Duodenal mucosa (tissue), 2 donors: Measurements from ENCODE around the gene CEACAM21.

Source experiments
- H3K27ac ChIP-seq: one replicate; pipeline ENCODE4 v1.7.0; 2013; ENCODE audit warnings: low read depth, low read length
- H3K27me3 ChIP-seq, 2 donors: one replicate each; pipeline ENCODE4 v1.7.0; 2013; ENCODE audit warnings: low read length in 2 of 2, control low read depth in 1 of 2; ENCODE audit not compliant: insufficient read depth in 2 of 2, control insufficient read depth in 1 of 2
- H3K36me3 ChIP-seq, 2 donors: one replicate each; pipeline ENCODE4 v1.7.0; 2013; ENCODE audit warnings: low read length in 2 of 2, control low read depth in 1 of 2; ENCODE audit not compliant: insufficient read depth in 2 of 2, control insufficient read depth in 1 of 2
- H3K4me1 ChIP-seq, 2 donors: one replicate each; pipeline ENCODE4 v1.7.0; 2013; ENCODE audit warnings: low read length in 2 of 2, control low read depth in 1 of 2; ENCODE audit not compliant: insufficient read depth in 2 of 2, control insufficient read depth in 1 of 2
- H3K4me3 ChIP-seq, 2 donors: one replicate each; pipeline ENCODE4 v1.7.0; 2013; ENCODE audit warnings: low read length in 2 of 2, low read depth in 1 of 2
- H3K9ac ChIP-seq, 2 donors: one replicate each; pipeline ENCODE4 v1.7.0; 2013; ENCODE audit warnings: low read length in 2 of 2, low read depth in 1 of 2
- H3K9me3 ChIP-seq, 2 donors: one replicate each; pipeline ENCODE4 v1.7.0; 2013; ENCODE audit warnings: low read length in 2 of 2, control low read depth in 1 of 2; ENCODE audit not compliant: control insufficient read depth in 1 of 2

Gene CEACAM21

DNA sequence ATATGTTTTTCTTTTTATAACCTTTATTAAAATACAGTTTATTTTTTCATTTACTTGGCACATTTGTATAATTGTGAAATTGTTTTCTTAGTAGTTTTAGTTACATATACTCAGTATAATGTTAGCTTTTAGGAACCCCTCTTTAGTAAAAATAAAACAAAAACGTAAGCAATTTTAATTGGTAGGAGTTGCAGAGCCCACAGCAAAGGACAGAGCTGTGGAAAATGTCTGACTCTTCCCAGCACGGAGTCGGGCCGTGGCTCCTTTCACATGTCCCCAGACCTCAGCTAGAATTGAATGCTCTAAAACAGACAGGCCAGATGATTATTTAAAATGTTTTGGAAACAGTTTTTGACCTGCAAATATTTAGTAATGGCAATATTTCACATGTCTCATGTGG is 27.9 kb upstream of the CEACAM21 start:
- Histone ChIP-seq H3K9me3 (no peaks in the 10 kb centered on the region), H3K27me3 (no peaks in the 10 kb centered on the region), H3K4me3 (no peak overlapping the region), H3K36me3 (no peaks in the 10 kb centered on the region), H3K4me1 (peaks cover 10 to 11% of the 10 kb centered on the region in 2 donors), H3K27ac (no peak overlapping the region), H3K9ac (no peak overlapping the region)

DNA sequence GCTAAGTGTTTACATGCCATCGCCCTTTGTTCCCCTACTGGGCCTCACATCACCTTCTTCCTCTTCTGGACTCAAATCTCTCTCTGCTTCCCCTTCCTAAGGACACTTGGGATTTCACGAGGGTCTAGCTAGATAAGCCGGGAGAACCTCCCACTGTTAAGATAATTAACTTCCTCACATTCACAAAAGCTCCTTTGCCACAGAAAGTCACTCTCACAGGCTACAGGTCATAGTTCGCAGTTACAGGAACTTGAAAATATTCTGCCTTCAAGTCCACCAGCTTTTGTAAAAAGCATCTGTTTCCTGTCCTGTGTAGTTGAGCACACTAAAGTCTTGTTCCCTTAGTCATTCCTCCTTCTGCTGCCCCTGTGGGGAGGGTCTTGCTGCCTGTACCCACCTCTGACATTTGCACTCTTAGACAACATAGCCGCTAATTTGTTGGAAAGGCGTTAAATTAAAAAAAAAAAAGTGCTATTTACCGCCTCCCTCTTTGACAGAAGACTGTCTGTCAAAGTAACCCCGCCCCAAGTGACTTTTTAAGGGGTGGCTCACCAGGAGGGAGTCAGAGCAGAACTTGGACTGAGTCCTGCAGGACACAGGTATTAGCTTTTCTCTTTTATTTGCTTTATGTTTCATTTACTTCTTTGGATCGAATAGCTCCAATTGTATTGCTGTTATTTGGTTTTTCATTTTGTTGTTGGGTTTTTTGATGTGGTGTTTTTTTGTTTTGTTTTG is 26.8 kb upstream of the CEACAM21 start:
- no peaks in the 10 kb centered on the region for H3K36me3 ChIP-seq
- H3K9me3 ChIP-seq, result peaks cover 2 to 6% of the 10 kb centered on the region in 2 donors
- peaks cover 10 to 11% of the 10 kb centered on the region in 2 donors for H3K4me1 ChIP-seq
- peak overlapping the region; percentile 39 for H3K27ac ChIP-seq
- peak overlapping the region; percentile 32 to 44 for H3K9ac ChIP-seq
- H3K27me3 ChIP-seq, result no peaks in the 10 kb centered on the region
- peak overlapping the region; percentile 51 to 63 for H3K4me3 ChIP-seq

DNA sequence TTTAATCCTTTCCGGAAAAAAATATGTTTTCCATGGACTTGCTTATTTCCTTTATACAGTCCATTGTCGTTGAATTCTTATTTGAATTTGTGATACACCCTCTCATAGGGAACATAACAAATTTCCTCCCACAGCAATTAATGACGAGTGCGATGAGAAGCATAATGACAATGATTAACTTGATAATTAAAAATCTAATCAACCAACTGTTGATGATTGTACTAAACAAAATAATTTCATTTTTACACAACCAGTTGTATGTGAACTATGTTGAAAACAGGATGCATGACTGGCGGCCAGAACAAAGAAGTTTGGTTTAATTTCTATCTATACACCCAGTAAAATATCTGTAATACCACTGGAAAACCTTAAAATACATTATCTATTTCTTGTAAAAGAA is 26.1 kb upstream of the CEACAM21 start:
- Histone ChIP-seq H3K9ac (peak overlapping the region; percentile 10 to 42), H3K27me3 (no peaks in the 10 kb centered on the region), H3K4me3 (peak overlapping the region; percentile 51 to 63), H3K9me3 (peaks cover 2 to 6% of the 10 kb centered on the region in 2 donors), H3K4me1 (peaks cover 10 to 11% of the 10 kb centered on the region in 2 donors), H3K36me3 (no peaks in the 10 kb centered on the region), H3K27ac (peak overlapping the region; percentile 55)

DNA sequence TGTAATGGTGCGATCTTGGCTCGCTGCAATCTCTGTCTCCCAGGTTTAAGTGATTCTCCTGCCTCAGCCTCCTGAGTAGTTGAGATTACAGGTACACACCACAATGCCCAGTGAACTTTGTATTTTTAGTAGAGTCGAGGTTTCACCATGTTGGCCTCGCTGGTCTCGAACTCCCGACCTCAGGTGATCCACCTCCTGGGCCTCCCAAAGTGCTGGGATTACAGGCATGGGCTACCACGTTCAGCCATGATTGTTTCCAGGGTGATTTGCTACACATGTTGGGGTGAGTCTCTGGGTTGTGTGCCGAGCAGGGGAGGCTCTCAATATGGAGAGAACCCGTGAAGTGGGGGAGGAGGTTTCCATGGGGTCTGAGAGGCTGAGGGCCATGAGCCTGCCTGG is 24.8 kb upstream of the CEACAM21 start:
- peaks cover 2 to 6% of the 10 kb centered on the region in 2 donors for H3K9me3 ChIP-seq
- H3K9ac ChIP-seq, result peak overlapping the region in 1 of 2 donors; percentile 42
- peaks cover under 1 to 6% of the 10 kb centered on the region in 2 donors for H3K4me1 ChIP-seq
- H3K36me3 ChIP-seq, result no peaks in the 10 kb centered on the region
- no peaks in the 10 kb centered on the region for H3K27me3 ChIP-seq
- no peak overlapping the region for H3K27ac ChIP-seq
- peak overlapping the region; percentile 10 to 63 for H3K4me3 ChIP-seq

DNA sequence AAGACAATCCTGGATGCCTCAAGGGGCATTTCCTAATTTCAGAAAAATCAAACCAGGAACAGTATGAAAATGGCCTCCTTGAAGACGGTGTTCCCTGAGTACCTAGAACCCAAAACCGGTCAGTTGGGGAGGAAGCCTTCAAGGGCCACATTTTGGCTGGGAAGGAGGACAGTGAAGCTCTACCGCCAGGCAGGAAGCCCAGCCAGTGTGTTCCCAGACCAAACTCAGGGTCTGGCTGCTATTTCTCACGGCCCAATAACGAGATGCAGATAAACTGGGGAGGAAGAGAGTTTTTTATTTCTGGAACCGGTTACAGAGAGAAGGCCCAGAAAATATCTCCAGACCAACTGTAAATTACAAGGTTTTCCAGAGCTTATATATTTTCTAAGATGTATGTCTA is 24.3 kb upstream of the CEACAM21 start:
- H3K9me3 ChIP-seq, result peaks cover 2 to 6% of the 10 kb centered on the region in 2 donors
- H3K27ac ChIP-seq, result peak overlapping the region; percentile 28
- no peaks in the 10 kb centered on the region for H3K27me3 ChIP-seq
- peaks cover 0 to 6% of the 10 kb centered on the region in 2 donors for H3K4me1 ChIP-seq
- peak overlapping the region; percentile 10 to 63 for H3K4me3 ChIP-seq
- peak overlapping the region; percentile 42 to 45 for H3K9ac ChIP-seq
- no peaks in the 10 kb centered on the region for H3K36me3 ChIP-seq

DNA sequence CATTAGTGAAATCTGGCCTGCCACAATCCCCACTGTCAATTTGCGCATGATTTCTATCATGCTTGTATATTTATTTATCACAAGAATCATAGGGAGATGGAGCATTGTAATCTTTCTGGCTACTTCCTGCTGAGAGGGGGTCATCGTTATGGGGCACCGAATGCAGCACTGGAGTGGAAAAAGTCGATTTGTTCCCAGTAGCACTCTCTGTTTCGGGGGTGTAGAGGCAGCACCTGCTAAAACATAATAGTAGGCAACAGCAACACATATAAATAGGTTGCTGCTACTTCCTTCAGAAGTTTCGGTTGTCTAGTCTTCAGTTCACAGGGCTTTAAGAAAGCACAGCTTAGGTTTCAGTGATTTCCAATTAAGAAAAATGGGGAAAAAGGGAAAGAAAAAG is 23.4 kb upstream of the CEACAM21 start:
- Histone ChIP-seq H3K27ac (no peak overlapping the region), H3K9ac (peak overlapping the region in 1 of 2 donors; percentile 42), H3K4me3 (peak overlapping the region in 1 of 2 donors; percentile 23), H3K4me1 (peaks cover 0 to 6% of the 10 kb centered on the region in 2 donors), H3K9me3 (peaks cover 2 to 6% of the 10 kb centered on the region in 2 donors), H3K27me3 (no peaks in the 10 kb centered on the region), H3K36me3 (no peaks in the 10 kb centered on the region)

DNA sequence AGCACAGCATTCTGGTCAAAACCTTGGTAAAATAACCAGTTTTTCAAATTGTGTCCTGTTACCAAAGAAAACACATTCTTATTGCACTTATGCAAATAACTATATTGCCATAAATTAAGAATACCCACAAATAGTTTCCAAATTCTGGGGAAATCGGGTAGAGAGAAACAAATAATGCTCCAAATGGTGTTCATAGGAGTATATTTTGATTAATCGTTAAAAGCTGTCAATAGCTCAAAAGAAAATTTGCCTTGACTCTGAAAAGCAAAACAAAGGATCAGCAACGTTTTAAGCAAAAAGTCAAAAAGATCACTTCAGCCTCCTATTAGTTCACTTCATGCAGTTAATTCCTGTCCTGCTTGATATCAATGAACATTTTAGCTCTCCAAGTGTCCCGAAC is 22.2 kb upstream of the CEACAM21 start:
- Histone ChIP-seq H3K27me3 (peaks cover 0 to 2% of the 10 kb centered on the region in 2 donors), H3K36me3 (no peaks in the 10 kb centered on the region), H3K4me1 (peaks cover 0 to 3% of the 10 kb centered on the region in 2 donors), H3K9me3 (peaks cover 2 to 6% of the 10 kb centered on the region in 2 donors), H3K27ac (no peak overlapping the region), H3K9ac (no peak overlapping the region), H3K4me3 (no peak overlapping the region)

DNA sequence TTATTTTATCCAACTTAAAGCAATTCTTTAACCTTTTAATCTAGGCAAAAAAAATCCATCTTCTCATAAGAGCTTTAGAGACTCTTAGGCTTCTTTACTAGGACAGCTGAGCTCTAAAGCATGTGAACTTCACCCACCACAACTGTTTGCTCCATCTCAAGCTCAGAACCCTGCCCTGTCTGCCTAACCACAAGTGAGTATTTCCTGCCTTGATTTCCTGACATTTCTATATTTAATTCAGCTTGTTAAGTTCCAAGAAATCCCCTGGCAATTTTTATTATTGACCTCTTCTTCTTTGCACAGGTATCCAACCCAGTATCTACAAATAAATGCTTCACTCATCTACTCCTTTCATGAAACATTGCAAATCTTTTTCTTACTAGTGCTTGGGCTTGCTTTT is 21.1 kb upstream of the CEACAM21 start:
- H3K36me3 ChIP-seq, result no peaks in the 10 kb centered on the region
- peaks cover 0 to 5% of the 10 kb centered on the region in 2 donors for H3K27me3 ChIP-seq
- H3K4me3 ChIP-seq, result no peak overlapping the region
- no peak overlapping the region for H3K9ac ChIP-seq
- H3K9me3 ChIP-seq, result peaks cover 2 to 6% of the 10 kb centered on the region in 2 donors
- no peaks in the 10 kb centered on the region for H3K4me1 ChIP-seq
- H3K27ac ChIP-seq, result no peak overlapping the region

DNA sequence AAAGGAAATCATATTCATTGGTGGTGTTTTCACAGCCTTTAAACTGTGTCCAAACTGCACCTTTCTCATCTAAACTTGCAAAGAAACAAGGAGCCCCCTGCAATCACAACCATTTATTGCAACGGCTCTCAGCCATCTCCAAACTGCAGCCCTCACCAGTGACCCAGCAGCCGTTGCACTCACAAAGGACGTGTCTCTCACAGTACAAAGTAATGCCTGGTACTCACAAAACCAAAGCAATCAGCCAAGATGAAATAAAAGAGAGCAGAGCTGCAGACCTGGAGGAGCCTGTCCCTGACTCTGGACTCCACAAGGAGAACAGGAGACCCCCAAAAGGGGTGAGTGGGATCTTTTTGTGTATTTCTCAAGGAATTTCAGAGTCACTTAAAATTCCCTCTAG is 20.2 kb upstream of the CEACAM21 start:
- Histone ChIP-seq H3K9ac (no peak overlapping the region), H3K27me3 (peaks cover 0 to 5% of the 10 kb centered on the region in 2 donors), H3K4me3 (no peak overlapping the region), H3K36me3 (no peaks in the 10 kb centered on the region), H3K27ac (no peak overlapping the region), H3K9me3 (peaks cover 2 to 6% of the 10 kb centered on the region in 2 donors), H3K4me1 (no peaks in the 10 kb centered on the region)

DNA sequence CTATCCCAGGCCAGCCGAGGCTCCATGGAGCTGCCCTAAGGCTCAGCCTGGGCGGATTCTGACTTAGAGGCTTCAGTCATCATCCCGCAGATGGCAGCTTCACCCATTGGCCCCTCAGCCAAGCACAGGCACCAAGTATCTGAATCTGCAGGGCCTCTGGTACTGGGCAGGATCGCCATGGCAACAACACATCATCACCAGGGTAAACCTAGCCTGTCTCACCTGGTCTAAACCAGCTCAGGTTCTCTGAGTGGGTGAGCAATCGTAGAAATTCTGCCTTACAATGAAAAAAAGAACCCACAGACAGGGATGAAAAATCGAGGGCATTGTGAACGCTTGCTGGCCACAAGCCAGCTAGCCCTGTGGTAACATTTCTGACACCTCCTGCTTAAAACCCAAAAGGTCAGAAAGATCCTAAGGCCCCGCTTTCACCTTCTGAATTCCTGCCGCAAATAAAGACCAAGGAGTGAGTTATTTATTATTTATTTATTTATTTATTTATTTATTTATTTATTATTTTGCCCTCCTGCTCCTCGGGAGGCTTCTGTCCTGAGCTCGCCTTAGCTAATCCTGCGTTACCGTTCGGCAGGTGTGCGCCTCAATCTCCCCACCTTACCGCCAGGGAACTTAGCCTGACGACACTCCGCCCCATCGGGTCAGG is 12.0 kb upstream of the CEACAM21 start:
- H3K9me3 ChIP-seq, result no peaks in the 10 kb centered on the region
- H3K36me3 ChIP-seq, result no peaks in the 10 kb centered on the region
- H3K4me3 ChIP-seq, result peak overlapping the region in 1 of 2 donors; percentile 13
- H3K27ac ChIP-seq, result no peak overlapping the region
- H3K27me3 ChIP-seq, result peaks cover 19 to 38% of the 10 kb centered on the region in 2 donors
- H3K4me1 ChIP-seq, result peaks cover 6 to 14% of the 10 kb centered on the region in 2 donors
- no peak overlapping the region for H3K9ac ChIP-seq
